HepG2 (cell line): ENCODE results near the gene DYNLL2. TPM values are rescaled to one million over a fixed set of nuclear protein-coding genes. Genes with fewer than 3 reads are reported as not detected.

ENCODE experiments used
- ATAC-seq: fragments of 200-7000 bp; cut with Tn5 transposase; 3 replicates; pipeline ENCODE4 v1.9.1; 2020; ENCODE audit warnings: mild to moderate bottlenecking, moderate library complexity
- BruUV-seq: library from RNA; stranded (reverse); fragments of 400-500 nt; replicated peaks from 2 replicates; lab custom pipeline; 2021; lab: Mats Ljungman, UMichigan
- CTCF ChIA-PET: fragments of 300-600 bp; formaldehyde crosslinking; extraction: SDS; loops from one replicate; lab custom pipeline; 2021; ENCODE audit warnings: low total read pairs, inconsistent platforms, low intra/inter-chr PET ratio; lab: Yijun Ruan, JAX
- POLR2A ChIA-PET: fragments of 350-600 bp; sonication (Branson Sonifier 250); formaldehyde crosslinking; loops from one replicate; lab custom pipeline; 2020; ENCODE audit warnings: antibody characterized with exemption, inconsistent platforms; lab: Yijun Ruan, JAX
- DNase-seq: peaks from one replicate; pipeline ENCODE4 v3.0.0-alpha.2; 2015; ENCODE audit warnings: low spot score
- FAIRE-seq: peaks from 3 replicates; lab custom pipeline; 2011; peaks lifted over from hg19 to GRCh38; lab: Jason Lieb, UNC
- H2AFZ ChIP-seq: one replicate; pipeline ENCODE4 v1.6.1; 2011; ENCODE audit warnings: low read length, inconsistent platforms
- H3K27ac ChIP-seq: fragments of 300-600 bp; 3 replicates; pipeline ENCODE4 v1.8.0; 2011; ENCODE audit warnings: mixed run types, mild to moderate bottlenecking, mixed read lengths, low read length, inconsistent platforms; ENCODE audit not compliant: insufficient read depth; ENCODE audit errors: extremely low read length
- H3K27me3 ChIP-seq, 2 experiments: fragments of 200-600 bp in 1 of 2; 2 replicates in 1 of 2; 3 replicates in 1 of 2; pipeline versions ENCODE4 v1.6.0 to v1.8.0; 2011; ENCODE audit warnings: low read length in 2 of 2, mild to moderate bottlenecking in 2 of 2, moderate library complexity in 2 of 2, inconsistent platforms in 1 of 2; ENCODE audit not compliant: insufficient read depth in 2 of 2, control insufficient read depth in 1 of 2
- H3K36me3 ChIP-seq, 2 experiments: fragments of 200-600 bp in 1 of 2; replicated peaks in 1 of 2; 2 replicates in 1 of 2; 3 replicates in 1 of 2; pipeline versions ENCODE4 v1.5.1 to v1.8.0; 2011; ENCODE audit warnings: low read length in 2 of 2, inconsistent platforms in 1 of 2; ENCODE audit not compliant: insufficient read depth in 2 of 2, control insufficient read depth in 1 of 2
- H3K4me1 ChIP-seq: 2 replicates; pipeline ENCODE4 v1.5.1; 2012; ENCODE audit warnings: low read length, inconsistent platforms; ENCODE audit not compliant: insufficient read depth
- H3K4me2 ChIP-seq: 2 replicates; pipeline ENCODE4 v1.6.0; 2011; ENCODE audit warnings: low read depth, low read length, inconsistent platforms
- H3K4me3 ChIP-seq, 3 experiments: fragments of 200-600 bp in 1 of 3; sonication (generic), shearing (Covaris generic) in 1 of 3; replicated peaks in 1 of 3; 2 replicates each; pipeline ENCODE4 v1.5.1; 2011 to 2016; ENCODE audit warnings: low read length in 3 of 3, inconsistent platforms in 2 of 3, low read depth in 2 of 3, mild to moderate bottlenecking in 2 of 3, control low read depth in 1 of 3, mixed read lengths in 1 of 3; ENCODE audit not compliant: insufficient read depth in 1 of 3
- H3K79me2 ChIP-seq: one replicate; pipeline ENCODE4 v1.6.1; 2011; ENCODE audit warnings: low read length, inconsistent platforms; ENCODE audit not compliant: insufficient read depth
- H3K9ac ChIP-seq: 2 replicates; pipeline ENCODE4 v1.6.0; 2011; ENCODE audit warnings: mild to moderate bottlenecking, low read depth, low read length, inconsistent platforms; ENCODE audit not compliant: insufficient read depth
- H3K9me3 ChIP-seq: 2 replicates; pipeline ENCODE4 v1.5.1; 2012; ENCODE audit warnings: mild to moderate bottlenecking, low read length
- H4K20me1 ChIP-seq: 2 replicates; pipeline ENCODE4 v1.6.0; 2011; ENCODE audit warnings: inconsistent platforms, mild to moderate bottlenecking, low read length, moderate library complexity; ENCODE audit not compliant: insufficient read depth
- ARID5B ChIP-seq: IDR thresholded peaks from 2 replicates; pipeline ENCODE4 v1.4.0; 2020; ENCODE audit warnings: mild to moderate bottlenecking, missing genetic modification reagents
- ATM ChIP-seq: fragments of 450-650 bp; IDR thresholded peaks from 2 replicates; pipeline ENCODE4 v1.7.1; 2017; ENCODE audit warnings: mild to moderate bottlenecking, borderline replicate concordance
- DMTF1 ChIP-seq: sonication (generic); formaldehyde crosslinking; IDR thresholded peaks from 2 replicates; pipeline ENCODE4 v1.4.0; 2020; ENCODE audit warnings: mild to moderate bottlenecking, missing genetic modification reagents
- HMGA1 ChIP-seq: sonication (generic); formaldehyde crosslinking; conservative IDR thresholded peaks from 2 replicates; pipeline ENCODE4 v1.4.0; 2020; ENCODE audit warnings: missing genetic modification reagents
- KDM5A ChIP-seq: fragments of 200-600 bp; sonication (generic); IDR thresholded peaks from 2 replicates; pipeline ENCODE4 v1.7.0; 2018; ENCODE audit warnings: antibody characterized with exemption, mild to moderate bottlenecking, low read length, borderline replicate concordance
- NFKB2 ChIP-seq: sonication (generic); formaldehyde crosslinking; IDR thresholded peaks from 2 replicates; pipeline ENCODE4 v1.4.0; 2020; ENCODE audit warnings: missing genetic modification reagents, borderline replicate concordance
- PRMT3 ChIP-seq: sonication (generic); formaldehyde crosslinking; IDR thresholded peaks from 2 replicates; pipeline ENCODE4 v1.8.1; 2022; ENCODE audit warnings: low read depth, mild to moderate bottlenecking, moderate library complexity, missing genetic modification reagents, borderline replicate concordance
- SKI ChIP-seq: fragments of 450-650 bp; IDR thresholded peaks from one replicate; pipeline ENCODE4 v1.6.1; 2018; ENCODE audit warnings: mild to moderate bottlenecking; ENCODE audit not compliant: partially characterized antibody
- STAT6 ChIP-seq: sonication (generic); formaldehyde crosslinking; IDR thresholded peaks from 2 replicates; pipeline ENCODE4 v1.4.0; 2020; ENCODE audit warnings: missing genetic modification reagents, mild to moderate bottlenecking, borderline replicate concordance
- WGBS: methylation state at CpG from one replicate; pipeline ENCODE4 v1.1.6; 2017; ENCODE audit warnings: low lambda C conversion rate; 5-methylcytosine and 5-hydroxymethylcytosine counted together
- in situ Hi-C: cut with HindIII; loops from 2 replicates; pipeline ENCODE4 v1.10.0; 2017; ENCODE audit warnings: low pct_unique_long_range_greater_than_20kb; ENCODE audit not compliant: extremely low pct_ligation_motif_present
- intact Hi-C: fragments of 100-400 bp; cut with micrococcal nuclease; formaldehyde crosslinking; loops from one replicate; pipeline ENCODE4 v1.10.0; 2022; ENCODE audit not compliant: unreplicated experiment
- polyA plus RNA-seq, 8 experiments: library from polyadenylated mRNA; depleted of rRNA in 3 of 8; stranded (reverse) in 7 of 8; unstranded in 1 of 8; fragments of >200 nt; fragmentation: Illumina TruSeq in 4 of 8; extraction: Trizol in 4 of 8; gene quantifications; 2 replicates each; pipeline versions ENCODE4 v1.2.1 to v1.2.3, GENCODE V29; 2011 to 2016; ENCODE audit warnings: low read depth in 4 of 8, missing spikeins in 1 of 8, mixed read lengths in 1 of 8; ENCODE audit not compliant: insufficient read depth in 1 of 8
- total RNA-seq, 5 experiments: library from RNA; depleted of rRNA; stranded (reverse); fragments of >200 nt; fragmentation: Illumina TruSeq; extraction: Trizol; gene quantifications; 2 replicates each; pipeline ENCODE4 v1.2.3, GENCODE V29; 2016; ENCODE audit warnings: low read depth in 1 of 5
- TF ChIP-seq, protein P1 (sequence below): sonication (generic); formaldehyde crosslinking; IDR thresholded peaks from 2 replicates; pipeline ENCODE4 v1.8.0; 2022; ENCODE audit warnings: mild to moderate bottlenecking, missing genetic modification reagents, moderate library complexity

The DYNLL2 gene
- total and polyA plus RNA-seq, 2 of the 13 experiments (the other 11 are each of a cell fraction or from before 2014, with no cell fraction given) = 9.5 to 29.0 TPM

DNA sequence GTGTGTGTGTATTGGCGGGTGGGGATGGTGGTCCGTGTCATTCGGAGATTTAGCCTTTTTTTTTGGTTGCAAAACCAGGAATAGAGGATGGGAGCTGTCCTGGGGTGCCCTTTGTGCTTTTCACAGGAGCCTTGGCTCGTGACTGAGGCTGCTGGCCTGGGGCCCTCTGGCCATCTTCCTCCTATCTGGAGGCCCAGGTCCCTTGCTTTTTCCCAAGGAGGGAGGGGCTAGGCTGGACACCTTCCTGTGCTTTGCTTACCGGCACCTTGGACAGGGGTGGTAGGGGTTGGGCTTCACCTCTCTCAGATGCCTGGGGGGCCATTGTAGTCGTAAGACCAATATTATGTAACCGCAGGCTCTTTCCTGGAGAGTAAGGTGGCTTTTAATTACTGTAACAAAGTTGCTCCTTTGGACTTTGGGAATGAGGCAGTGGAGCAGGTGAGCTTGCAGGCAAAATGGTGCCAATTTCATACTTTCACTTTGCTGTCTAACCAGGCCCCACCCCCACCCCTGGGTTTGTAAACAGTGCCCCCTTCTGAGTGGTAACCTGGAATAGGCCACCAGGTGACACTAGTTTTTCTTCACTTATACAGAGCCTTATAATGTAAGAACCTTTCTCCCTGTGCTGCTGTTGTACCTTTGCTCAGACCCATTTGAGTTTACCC lies 1.2 kb downstream of the DYNLL2 start:
- in situ Hi-C loops (no loop called here), intact Hi-C loops (loop anchor here (1.0 kb wide), 1 partner anchor 77 kb away; the partner anchor contains the start of gene SRSF1)
- Histone ChIP-seq H3K4me3 (peak overlapping the region; percentile 90 to 99 (median 95)), H2AFZ (no peak overlapping the region), H3K4me2 (peak overlapping the region; percentile 74), H3K36me3 (peaks cover 23 to 46% of the 10 kb centered on the region in 2 experiments), H3K9ac (peak overlapping the region; percentile 95), H3K9me3 (no peaks in the 10 kb centered on the region), H3K79me2 (peaks cover 57% of the 10 kb centered on the region), H3K4me1 (peaks cover 56% of the 10 kb centered on the region), H3K27ac (peak overlapping the region; percentile 78), H4K20me1 (peaks cover 41% of the 10 kb centered on the region), H3K27me3 (peaks cover 0 to 10% of the 10 kb centered on the region in 2 experiments; a peak in 1 of 5 replicates)
- WGBS = 1% methylated on average over 7 of the region's 7 CpGs
- peak; percentile 75 for DNase-seq
- peak; percentile 39 for ATAC-seq
- ChIA-PET POLR2A (interaction anchor here (1.1 to 2.8 kb wide), 11 partner anchors 78 to 999 kb away, joined by 3 to 56 read pairs (median 5); partner anchors contain the start of genes AKAP1, MRPS23 and SRSF1), CTCF (interaction anchor here (1.1 kb wide), 1 partner anchor 29 kb away, joined by 4 read pairs; no protein-coding TSS in a partner anchor)
- TSS peak; percentile 48 for BruUV-seq
- FAIRE-seq = peak; percentile 83
- TF ChIP-seq NFKB2 (peak; percentile 56; the same call in 1 of the 2 replicates), ATM (no peak), SKI (peak; percentile 43), HMGA1 (CRISPR knock-in tag) (no peak), DMTF1 (CRISPR knock-in tag) (no peak), STAT6 (CRISPR knock-in tag) (0 out of 2 replicates have a peak, but pooled peaks have one; percentile 49), KDM5A (peak; percentile 13; the same call in 1 of the 2 replicates), ARID5B (peak; percentile 40; the same call in 1 of the 2 replicates), PRMT3 (CRISPR knock-in tag) (no peak)
- TF ChIP-seq, protein P1, sequence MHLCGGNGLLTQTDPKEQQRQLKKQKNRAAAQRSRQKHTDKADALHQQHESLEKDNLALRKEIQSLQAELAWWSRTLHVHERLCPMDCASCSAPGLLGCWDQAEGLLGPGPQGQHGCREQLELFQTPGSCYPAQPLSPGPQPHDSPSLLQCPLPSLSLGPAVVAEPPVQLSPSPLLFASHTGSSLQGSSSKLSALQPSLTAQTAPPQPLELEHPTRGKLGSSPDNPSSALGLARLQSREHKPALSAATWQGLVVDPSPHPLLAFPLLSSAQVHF (CRISPR knock-in tag) = no peak
